A549 (cell line): ENCODE measurements around the gene RPL18.

ENCODE experiments used
- BHLHE40 ChIP-seq: IDR thresholded peaks from 2 replicates; pipeline ENCODE4 v1.6.1; 2012; ENCODE audit warnings: low read depth, low read length, inconsistent platforms
- CBX2 ChIP-seq: fragments of 200-600 bp; sonication (generic); IDR thresholded peaks from 2 replicates; pipeline ENCODE4 v1.6.1; 2016; ENCODE audit warnings: low read depth, mild to moderate bottlenecking, borderline replicate concordance
- CTCF ChIP-seq: fragments of >200 bp; sonication (Bioruptor Twin); formaldehyde crosslinking; IDR thresholded peaks from 3 replicates; pipeline ENCODE4 v1.5.1; 2016
- ESRRA ChIP-seq: fragments of 150-350 bp; IDR thresholded peaks from 2 replicates; pipeline ENCODE4 v1.6.1; 2014; ENCODE audit warnings: mild to moderate bottlenecking, low read length, borderline replicate concordance
- MAZ ChIP-seq: fragments of 150-350 bp; IDR thresholded peaks from 2 replicates; pipeline ENCODE4 v1.6.1; 2014; ENCODE audit warnings: antibody characterized with exemption, low read depth, low read length, borderline replicate concordance
- REST ChIP-seq: fragments of 200-600 bp; sonication (generic); IDR thresholded peaks from 2 replicates; pipeline ENCODE4 v1.6.1; 2016; ENCODE audit warnings: antibody characterized with exemption, mild to moderate bottlenecking, moderate library complexity
- RFX5 ChIP-seq: fragments of 450-650 bp; IDR thresholded peaks from 2 replicates; pipeline ENCODE4 v1.7.1; 2014; ENCODE audit warnings: antibody characterized with exemption, mild to moderate bottlenecking, moderate library complexity

- TF ChIP-seq BHLHE40 (no peak), CBX2 (no peak), RFX5 (no peak), MAZ (no peak), CTCF (no peak), ESRRA (no peak), REST (no peak)
Measured at GRCh38 chr19:48627865-48628314, 8.9 kb upstream of the RPL18 start.
